Measurements from ENCODE around the gene TBC1D3D. TPM values are rescaled to one million over a fixed set of nuclear protein-coding genes. Genes with fewer than 3 reads are reported as not detected.

TBC1D3D gene
- under 0.01 and 0.59 TPM in 2 replicates for total RNA-seq

GRCh38 chr17:38003676-38004075, at the start of gene TBC1D3D:
TBC1D3D (plus strand) TSS chr17:38003976; CDS start chr17:38005561, 1,585 bp downstream.

GRCh38 chr17:37988960-37989359, 14.8 kb upstream of the TBC1D3D start, which contains the start of gene TBC1D3L:
TBC1D3L (minus strand) TSS chr17:37989060; CDS start chr17:37987520, 1,540 bp downstream.

Other genes with a start within 250 kb of the TBC1D3D start
- not detected in 2 replicates for gene TBC1D3K, start 79.6 kb upstream of the TBC1D3D start, total RNA-seq
- gene TBC1D3L, start 14.9 kb upstream of the TBC1D3D start, total RNA-seq: 1.4 and 2.6 TPM in 2 replicates
- not detected in 2 replicates for gene TBC1D3C, start 64.7 kb downstream of the TBC1D3D start, total RNA-seq
- not detected in 2 replicates for gene TBC1D3E, start 124.0 kb downstream of the TBC1D3D start, total RNA-seq
- 0.98 TPM in 1 of 2 replicates, not detected in the other for gene TBC1D3, start 188.6 kb downstream of the TBC1D3D start, total RNA-seq